Panc1 (cell line): ENCODE data around the gene SND1.

Experiments used
- CTCF ChIP-seq: fragments of 450-650 bp; IDR thresholded peaks from 2 replicates; pipeline ENCODE4 v1.5.1; 2017; ENCODE audit warnings: mild to moderate bottlenecking
- POLR2AphosphoS5 ChIP-seq: IDR thresholded peaks from 2 replicates; pipeline ENCODE4 v1.6.1; 2012; ENCODE audit warnings: mild to moderate bottlenecking, low read depth, low read length, moderate library complexity
- REST ChIP-seq, 2 experiments: IDR thresholded peaks; 2 replicates each; pipeline ENCODE4 v1.6.1; 2011 to 2012; ENCODE audit warnings: low read depth in 2 of 2, control low read depth in 1 of 2, low read length in 1 of 2, mild to moderate bottlenecking in 1 of 2, moderate library complexity in 1 of 2; ENCODE audit not compliant: insufficient read depth in 1 of 2
- SIN3A ChIP-seq: IDR thresholded peaks from 2 replicates; pipeline ENCODE4 v1.6.1; 2012; ENCODE audit warnings: low read depth, mild to moderate bottlenecking, low read length, moderate library complexity, borderline replicate concordance; ENCODE audit not compliant: insufficient read depth
- TCF7L2 ChIP-seq: IDR thresholded peaks from 2 replicates; pipeline ENCODE4 v1.6.1; 2011; ENCODE audit warnings: mild to moderate bottlenecking, low read depth, low read length, inconsistent platforms

- no peak for TF ChIP-seq CTCF
- no peak for TF ChIP-seq REST (IDR thresholded peaks at IDR 0.05; ENCODE audit: insufficient read depth in 1 of 2, low read depth in 2 of 2, low read length in 1 of 2)
- TF ChIP-seq TCF7L2: no peak
- no peak for TF ChIP-seq POLR2AphosphoS5
- no peak for TF ChIP-seq SIN3A
Measured at GRCh38 chr7:128090492-128090891, 438.5 kb downstream of the SND1 start.
